SU-DHL-6 (cell line): ENCODE data around the gene TOM1L2.
"Not testable (repeated sequence)": the region's sequence is repeated elsewhere in the genome, so short reads cannot be mapped to it uniquely, and the experiment has no call there.

ENCODE experiments used
- H2AFZ ChIP-seq: fragments of 200-600 bp; sonication (generic); 2 replicates; pipeline ENCODE4 v1.6.1; 2014; ENCODE audit warnings: low read depth, mild to moderate bottlenecking, moderate library complexity, mixed read lengths, antibody characterized with exemption, low read length; ENCODE audit not compliant: severe bottlenecking
- H3F3A ChIP-seq: fragments of 200-600 bp; shearing (Covaris generic); 2 replicates; pipeline ENCODE4 v1.6.0; 2016; ENCODE audit warnings: antibody characterized with exemption, mild to moderate bottlenecking; ENCODE audit not compliant: insufficient read depth
- H3K27ac ChIP-seq: fragments of 200-600 bp; sonication (generic); 2 replicates; pipeline ENCODE4 v1.5.1; 2016; ENCODE audit warnings: low read depth, mild to moderate bottlenecking, low read length, moderate library complexity, mixed read lengths
- H3K27me3 ChIP-seq: fragments of 200-600 bp; sonication (generic), shearing (Covaris generic); 2 replicates; pipeline ENCODE4 v1.6.0; 2014; ENCODE audit warnings: mild to moderate bottlenecking, low read length
- H3K36me3 ChIP-seq: fragments of 200-600 bp; sonication (generic); 2 replicates; pipeline ENCODE4 v1.6.1; 2014; ENCODE audit warnings: mild to moderate bottlenecking, low read length, mixed read lengths
- H3K4me2 ChIP-seq: fragments of 300-600, 200-600 bp; shearing (Covaris generic), sonication (generic); 2 replicates; pipeline ENCODE4 v1.6.0; 2014; ENCODE audit warnings: low read length, low read depth, mild to moderate bottlenecking; ENCODE audit not compliant: poor library complexity, severe bottlenecking
- H3K4me3 ChIP-seq: fragments of 200-600 bp; sonication (generic); 2 replicates; pipeline ENCODE4 v1.5.1; 2014; ENCODE audit warnings: antibody characterized with exemption, low read length, mild to moderate bottlenecking, mixed read lengths; ENCODE audit not compliant: insufficient read depth, poor library complexity, severe bottlenecking
- H3K79me2 ChIP-seq: fragments of 200-600 bp; sonication (generic); 2 replicates; pipeline ENCODE4 v1.6.1; 2014; ENCODE audit warnings: mild to moderate bottlenecking, low read length, moderate library complexity; ENCODE audit not compliant: insufficient read depth
- H3K9ac ChIP-seq: fragments of 200-600 bp; sonication (generic); 2 replicates; pipeline ENCODE4 v1.7.0; 2014; ENCODE audit warnings: mild to moderate bottlenecking, low read length
- H3K9me2 ChIP-seq: fragments of 200-600 bp; sonication (generic); replicated peaks from 2 replicates; pipeline ENCODE4 v1.6.1; 2014; ENCODE audit warnings: low read length; ENCODE audit not compliant: insufficient read depth
- H3K9me3 ChIP-seq: fragments of 200-600 bp; sonication (generic); 2 replicates; pipeline ENCODE4 v1.6.1; 2014; ENCODE audit warnings: low read length, mixed read lengths; ENCODE audit not compliant: insufficient read depth
- H4K20me1 ChIP-seq: fragments of 200-600 bp; sonication (generic); 2 replicates; pipeline ENCODE4 v1.6.1; 2014; ENCODE audit warnings: low read depth, mild to moderate bottlenecking, antibody characterized with exemption, low read length, moderate library complexity, mixed read lengths
- CTCF ChIP-seq: fragments of 200-600 bp; sonication (generic); IDR thresholded peaks from one replicate; pipeline ENCODE4 v1.5.1; 2017; ENCODE audit warnings: antibody characterized with exemption, mild to moderate bottlenecking, low read length, moderate library complexity; ENCODE audit not compliant: insufficient read depth, poor library complexity, severe bottlenecking
- EZH2phosphoT487 ChIP-seq: fragments of 200-600 bp; sonication (generic), shearing (Covaris generic); conservative IDR thresholded peaks from 2 replicates; pipeline ENCODE4 v1.6.1; 2018; ENCODE audit warnings: mild to moderate bottlenecking, antibody characterized with exemption, low read length, moderate library complexity, mixed read lengths

TOM1L2 gene

GRCh38 chr17:17808706-17809432 lies 163.3 kb downstream of the TOM1L2 start:
- TF ChIP-seq CTCF (no peak), EZH2phosphoT487 (no peak)
- no peak overlapping the region for H3K9ac ChIP-seq
- H3K27me3 ChIP-seq, result no peaks in the 10 kb centered on the region
- H3K9me2 ChIP-seq, result no peaks in the 10 kb centered on the region
- no peaks in the 10 kb centered on the region for H4K20me1 ChIP-seq
- no peaks in the 10 kb centered on the region for H3K79me2 ChIP-seq
- H3K27ac ChIP-seq, result no peak overlapping the region
- H3K4me3 ChIP-seq, result no peak overlapping the region
- H3K36me3 ChIP-seq, result no peaks in the 10 kb centered on the region
- no peak overlapping the region for H2AFZ ChIP-seq
- H3K9me3 ChIP-seq, result no peaks in the 10 kb centered on the region
- H3K4me2 ChIP-seq, result no peak overlapping the region
- H3F3A ChIP-seq, result no peaks in the 10 kb centered on the region

- not testable (repeated sequence) for H3K4me3 ChIP-seq, H3K79me2 ChIP-seq, H2AFZ ChIP-seq, H3K27me3 ChIP-seq, H3K9ac ChIP-seq, H3K9me2 ChIP-seq, H3K4me2 ChIP-seq, H3F3A ChIP-seq, H3K27ac ChIP-seq, H3K36me3 ChIP-seq, H4K20me1 ChIP-seq, H3K9me3 ChIP-seq
These were observed 164.0 kb downstream of the TOM1L2 start for GRCh38 chr17:17808200-17808599.

- H3K4me2 ChIP-seq, result no peak overlapping the region
These were observed 164.8 kb downstream of the TOM1L2 start for GRCh38 chr17:17807440-17807839.

More at GRCh38 chr17:17807440-17807839, 164.8 kb downstream of the TOM1L2 start:
- no peaks in the 10 kb centered on the region for H4K20me1 ChIP-seq
- H3K4me3 ChIP-seq, result no peak overlapping the region
- no peak overlapping the region for H2AFZ ChIP-seq
- no peaks in the 10 kb centered on the region for H3K36me3 ChIP-seq
- H3K27ac ChIP-seq, result no peak overlapping the region
- no peaks in the 10 kb centered on the region for H3F3A ChIP-seq
- no peak for TF ChIP-seq CTCF
- no peak for TF ChIP-seq EZH2phosphoT487
- H3K9me2 ChIP-seq, result no peaks in the 10 kb centered on the region
- no peaks in the 10 kb centered on the region for H3K27me3 ChIP-seq
- H3K9me3 ChIP-seq, result no peaks in the 10 kb centered on the region
- no peaks in the 10 kb centered on the region for H3K79me2 ChIP-seq
- H3K9ac ChIP-seq, result no peak overlapping the region
